Placental pericyte (primary cell): Measurements from ENCODE around the gene ZNF480. TPM values are rescaled to one million over a fixed set of nuclear protein-coding genes. Genes with fewer than 3 reads are reported as not detected.

Experiments used
- small RNA-seq: library from RNA; depleted of rRNA; stranded (forward); fragments of <200 nt; gene quantifications from one replicate; pipeline ENCODE3, GENCODE V24; 2012; ENCODE audit warnings: low replicate concordance
- total RNA-seq: library from RNA; depleted of rRNA; stranded (reverse); fragments of >200 nt; gene quantifications from 2 replicates; pipeline ENCODE4 v1.2.3, GENCODE V29; 2012

Gene ZNF480
- 5.0 and 7.9 TPM in 2 replicates for total RNA-seq

DNA sequence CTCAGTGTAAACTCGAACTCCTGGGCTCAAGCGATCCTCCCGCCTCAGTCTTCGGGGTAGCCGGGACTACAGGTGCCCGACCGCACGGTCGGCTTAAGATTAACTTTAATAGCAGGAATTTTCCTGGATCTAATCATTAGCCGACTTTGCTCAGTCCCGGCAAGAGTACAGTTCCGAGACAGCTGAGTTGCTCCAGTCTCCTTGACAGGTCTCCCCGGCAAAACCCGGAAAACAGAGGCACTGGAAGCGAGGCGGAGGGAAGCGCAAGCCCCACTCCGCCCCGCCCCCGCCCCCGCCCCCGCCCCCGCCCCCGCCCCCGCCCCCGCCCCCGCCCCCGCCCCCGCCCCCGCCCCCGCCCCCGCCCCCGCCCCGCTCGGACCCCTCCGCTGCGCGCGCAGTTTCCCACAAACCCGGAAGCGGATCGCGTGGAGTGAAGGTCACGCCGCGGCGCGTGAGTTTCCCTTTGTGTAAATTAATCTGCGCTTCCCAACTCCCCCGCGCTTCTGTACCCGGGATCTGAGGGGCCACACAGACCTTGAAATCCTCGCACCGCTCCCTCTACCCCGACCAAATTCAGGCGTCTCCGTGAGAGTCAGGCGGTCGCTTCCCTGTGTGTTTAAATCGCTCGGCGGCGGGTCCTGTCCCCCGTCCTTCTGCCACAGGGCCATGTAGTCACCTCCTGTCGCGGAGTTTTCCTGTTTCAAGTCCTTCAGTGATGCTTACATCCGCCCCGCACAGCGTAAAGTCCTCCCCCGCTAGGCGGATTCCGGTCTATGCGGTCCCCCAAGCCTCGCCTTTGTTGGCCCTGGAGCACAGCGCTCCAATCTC, at the start of gene ZNF480:
TSS of gene ZNF480 (plus strand) at position 397 of the 828 bp plus-strand sequence. CDS start 3,244 bp downstream, outside the sequence.

DNA sequence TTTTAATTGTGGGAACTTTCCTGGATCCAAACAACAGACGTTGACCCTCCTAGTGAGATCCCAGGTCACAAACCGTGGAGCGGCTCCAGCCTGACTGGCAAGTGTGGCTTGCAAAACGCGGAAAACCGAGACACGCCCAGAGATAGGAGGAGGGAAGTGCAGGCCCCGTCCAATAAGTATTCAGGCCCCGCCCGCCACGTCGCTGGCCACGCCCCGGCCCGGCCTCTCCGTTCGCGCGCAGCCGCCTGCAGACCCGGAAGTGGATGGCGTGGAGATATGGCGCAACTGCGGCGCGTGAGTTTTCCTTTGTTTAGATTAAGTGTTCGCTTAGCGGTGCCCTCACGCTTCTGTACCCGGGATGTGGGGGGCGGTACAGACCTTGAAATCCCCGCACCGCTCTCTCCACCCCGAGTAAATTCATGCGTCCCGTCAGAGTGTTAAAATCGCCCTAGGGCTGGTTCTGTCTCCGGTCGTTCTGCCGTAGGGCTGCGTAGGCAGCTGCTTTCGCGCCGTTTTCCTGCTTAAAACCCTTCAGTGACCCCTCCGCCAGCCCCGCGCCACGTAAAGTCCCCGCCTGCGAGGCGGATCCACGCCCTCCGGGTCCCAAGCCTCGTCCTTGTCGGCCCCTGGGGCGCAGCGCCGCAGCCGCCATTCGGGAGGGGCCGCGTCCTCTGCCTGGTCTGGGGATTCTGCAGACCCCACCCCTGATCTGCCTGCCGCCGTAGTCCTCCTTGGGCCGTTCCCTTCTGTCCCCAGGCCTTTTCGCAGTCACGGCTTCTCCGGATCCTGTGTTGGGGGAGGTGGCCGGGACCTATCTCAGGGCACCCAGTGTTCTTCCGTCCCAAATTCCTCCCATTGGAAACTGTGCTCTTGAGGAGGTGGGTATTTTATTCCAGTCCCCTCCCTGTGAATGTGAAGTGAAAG, 27.4 kb upstream of the ZNF480 start, which contains the start of gene ZNF766:
TSS of gene ZNF766 (plus strand) at position 250 of the 924 bp plus-strand sequence. CDS start at position 277, 27 bp downstream.

DNA sequence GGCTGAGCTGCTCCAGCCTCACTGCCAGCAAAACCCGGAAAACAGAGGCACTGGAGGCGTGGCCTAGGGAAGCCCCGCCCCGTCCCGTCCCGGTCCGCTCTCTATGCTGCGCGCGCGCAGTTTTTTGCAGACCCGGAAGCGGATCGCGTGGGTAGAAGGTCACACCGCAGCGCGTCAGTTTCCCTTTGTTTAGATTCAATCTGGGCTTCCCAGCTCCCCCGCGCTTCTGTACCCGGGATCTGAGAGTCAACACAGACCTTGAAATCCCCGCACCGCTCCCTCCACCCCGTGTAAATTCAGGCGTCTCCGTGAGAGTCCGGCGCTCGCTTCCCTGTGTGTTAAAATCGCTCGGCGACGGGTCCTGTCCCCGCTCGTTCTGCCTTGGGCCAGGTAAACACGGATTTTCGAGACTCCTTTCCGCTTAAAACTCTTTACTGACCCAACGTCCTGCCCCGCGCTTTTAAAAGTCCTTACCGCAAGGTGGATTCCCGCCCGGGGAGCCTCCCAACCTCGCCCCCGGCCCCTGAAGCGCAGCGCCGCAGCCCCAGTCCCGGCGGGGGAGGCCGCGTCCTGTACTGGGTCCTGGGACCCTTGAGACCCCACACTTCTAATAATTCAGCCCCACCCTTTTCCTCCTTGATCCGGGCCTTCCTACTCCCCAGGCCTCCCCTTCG, 39.3 kb downstream of the ZNF480 start, which contains the start of gene ZNF610:
TSS of gene ZNF610 (plus strand) at position 127 of the 674 bp plus-strand sequence. CDS start 12,930 bp downstream, outside the sequence.

GRCh38 chr19:52369559-52370340, 72.8 kb downstream of the ZNF480 start, which contains the start of gene ZNF880:
Gene ZNF880 (plus strand): TSS chr19:52369923. CDS start chr19:52369966, 43 bp downstream.

Small RNA genes lying within 50 kb of the gene (small RNA-seq; reads per million reads assigned to genes)
- gene MIR643, result 2.6 reads per million, percentile 75 among the genes with 10 or more reads in this experiment
- gene RF00019, result not detected

Other genes with a start within 250 kb of the ZNF480 start
- gene ZNF432, start 248.3 kb upstream of the ZNF480 start, total RNA-seq, result 7.9 and 8.5 TPM in 2 replicates
- gene ZNF841, start 201.4 kb upstream of the ZNF480 start, total RNA-seq, result 25.2 and 39.6 TPM in 2 replicates
- gene ZNF616, start 157.2 kb upstream of the ZNF480 start, total RNA-seq, result 7.3 and 8.5 TPM in 2 replicates
- gene ZNF836, start 125.5 kb upstream of the ZNF480 start, total RNA-seq, result 3.3 and 4.7 TPM in 2 replicates
- gene PPP2R1A, start 107.1 kb upstream of the ZNF480 start, total RNA-seq, result 148 and 271 TPM in 2 replicates
- 3.5 and 7.6 TPM in 2 replicates for gene ZNF766, start 27.6 kb upstream of the ZNF480 start, total RNA-seq
- gene ZNF610, start 39.1 kb downstream of the ZNF480 start, total RNA-seq, result 1.1 and 2.0 TPM in 2 replicates
- gene ZNF880, start 72.8 kb downstream of the ZNF480 start, total RNA-seq, result 18.2 and 24.6 TPM in 2 replicates
- gene ZNF528, start 100.7 kb downstream of the ZNF480 start, total RNA-seq, result 14.3 and 29.3 TPM in 2 replicates
- 0.44 and 0.57 TPM in 2 replicates for gene ZNF534, start 132.0 kb downstream of the ZNF480 start, total RNA-seq
- 3.6 and 4.2 TPM in 2 replicates for gene ZNF578, start 156.4 kb downstream of the ZNF480 start, total RNA-seq
- gene ZNF808, start 230.5 kb downstream of the ZNF480 start, total RNA-seq, result 12.9 and 20.6 TPM in 2 replicates